ENCODE data around the gene STK40. TPM values are rescaled to one million over a fixed set of nuclear protein-coding genes. Genes with fewer than 3 reads are reported as not detected.

Gene STK40
- total RNA-seq, 1 donor = 32.0 TPM

GRCh38 chr1:36377791-36378492 lies 7.8 kb downstream of the STK40 start:
- no peak for DNase-seq (ENCODE audit: low read depth in 2 of 3, low spot score in 2 of 3)

GRCh38 chr1:36372617-36373016 lies 13.1 kb downstream of the STK40 start:
- DNase-seq (ENCODE audit: low read depth in 2 of 3, low spot score in 2 of 3) = peak in 1 of 3 donors; percentile 39

- peak; percentile 69 to 90 (median 84) for DNase-seq (ENCODE audit: low read depth in 2 of 3, low spot score in 2 of 3)
Observed at GRCh38 chr1:36369061-36369861, 16.5 kb downstream of the STK40 start.

GRCh38 chr1:36367798-36368197 lies 17.9 kb downstream of the STK40 start:
- no peak for DNase-seq (ENCODE audit: low read depth in 2 of 3, low spot score in 2 of 3)

GRCh38 chr1:36367066-36367465 lies 18.7 kb downstream of the STK40 start:
- peak in 1 of 3 donors; percentile 35 for DNase-seq (ENCODE audit: low read depth in 2 of 3, low spot score in 2 of 3)

GRCh38 chr1:36366091-36366661 lies 19.5 kb downstream of the STK40 start:
- peak in 2 of 3 donors; percentile 91 to 94 for DNase-seq (ENCODE audit: low read depth in 2 of 3, low spot score in 2 of 3)

- peak in 1 of 3 donors; percentile 40 for DNase-seq (ENCODE audit: low read depth in 2 of 3, low spot score in 2 of 3)
Observed at GRCh38 chr1:36365381-36365780, 20.3 kb downstream of the STK40 start.

GRCh38 chr1:36359911-36360550 lies 25.7 kb downstream of the STK40 start:
- DNase-seq (ENCODE audit: low read depth in 2 of 3, low spot score in 2 of 3) = no peak

- DNase-seq (ENCODE audit: low read depth in 2 of 3, low spot score in 2 of 3) = peak in 1 of 3 donors; percentile 20
Observed at GRCh38 chr1:36359383-36359782, 26.3 kb downstream of the STK40 start.

- DNase-seq (ENCODE audit: low read depth in 2 of 3, low spot score in 2 of 3) = no peak
Observed at GRCh38 chr1:36358514-36359084, 27.1 kb downstream of the STK40 start.

GRCh38 chr1:36355811-36356210 lies 29.9 kb downstream of the STK40 start:
- DNase-seq (ENCODE audit: low read depth in 2 of 3, low spot score in 2 of 3) = no peak

- DNase-seq (ENCODE audit: low read depth in 2 of 3, low spot score in 2 of 3) = no peak
Observed at GRCh38 chr1:36354486-36354885, 31.2 kb downstream of the STK40 start.

- no peak for DNase-seq (ENCODE audit: low read depth in 2 of 3, low spot score in 2 of 3)
Observed at GRCh38 chr1:36352910-36353878, 32.5 kb downstream of the STK40 start.

- no peak for DNase-seq (ENCODE audit: low read depth in 2 of 3, low spot score in 2 of 3)
Observed at GRCh38 chr1:36352125-36352909, 33.4 kb downstream of the STK40 start.

- peak in 2 of 3 donors; percentile 29 to 37 for DNase-seq (ENCODE audit: low read depth in 2 of 3, low spot score in 2 of 3)
Observed at GRCh38 chr1:36351227-36351977, 34.3 kb downstream of the STK40 start.

- DNase-seq (ENCODE audit: low read depth in 2 of 3, low spot score in 2 of 3) = peak in 2 of 3 donors; percentile 60 to 73
Observed at GRCh38 chr1:36350659-36351226, 35.0 kb downstream of the STK40 start.

GRCh38 chr1:36349839-36350238 lies 35.9 kb downstream of the STK40 start:
- no peak for DNase-seq (ENCODE audit: low read depth in 2 of 3, low spot score in 2 of 3)

- DNase-seq (ENCODE audit: low read depth in 2 of 3, low spot score in 2 of 3) = no peak
Observed at GRCh38 chr1:36349241-36349671, 36.5 kb downstream of the STK40 start.
